ENCODE results near the gene MYLK2.

Gene MYLK2

GRCh38 chr20:31839782-31840487 lies 20.8 kb downstream of the MYLK2 start:
- no peaks in the 10 kb centered on the region for H3K9me3 ChIP-seq (ENCODE audit: insufficient read depth, low read depth, low read length)
- H3K4me3 ChIP-seq (ENCODE audit: low read length) = no peak overlapping the region
- H3K9ac ChIP-seq (ENCODE audit: low read depth, low read length) = no peak overlapping the region
- H3K4me1 ChIP-seq (ENCODE audit: insufficient read depth, low read length) = peaks cover 7% of the 10 kb centered on the region; the same call in 1 of the 2 replicates
- H3K27me3 ChIP-seq (ENCODE audit: insufficient read depth, low read length) = no peaks in the 10 kb centered on the region
- no peak overlapping the region for H3K27ac ChIP-seq (ENCODE audit: low read length)
- H3K36me3 ChIP-seq (ENCODE audit: insufficient read depth, low read depth, low read length) = no peaks in the 10 kb centered on the region

- H3K4me1 ChIP-seq (ENCODE audit: insufficient read depth, low read length) = peaks cover 7% of the 10 kb centered on the region; the same call in 1 of the 2 replicates
- no peaks in the 10 kb centered on the region for H3K27me3 ChIP-seq (ENCODE audit: insufficient read depth, low read length)
- no peaks in the 10 kb centered on the region for H3K36me3 ChIP-seq (ENCODE audit: insufficient read depth, low read depth, low read length)
- H3K9me3 ChIP-seq (ENCODE audit: insufficient read depth, low read depth, low read length) = no peaks in the 10 kb centered on the region
- no peak overlapping the region for H3K9ac ChIP-seq (ENCODE audit: low read depth, low read length)
- H3K27ac ChIP-seq (ENCODE audit: low read length) = no peak overlapping the region
- H3K4me3 ChIP-seq (ENCODE audit: low read length) = no peak overlapping the region
Observed at GRCh38 chr20:31840906-31841816, 22.0 kb downstream of the MYLK2 start.

GRCh38 chr20:31841928-31842327 lies 22.8 kb downstream of the MYLK2 start:
- Histone ChIP-seq H3K4me3 (ENCODE audit: low read length) (no peak overlapping the region), H3K27ac (ENCODE audit: low read length) (no peak overlapping the region), H3K27me3 (ENCODE audit: insufficient read depth, low read length) (no peaks in the 10 kb centered on the region)

GRCh38 chr20:31842471-31843157 lies 23.5 kb downstream of the MYLK2 start:
- H3K4me1 ChIP-seq (ENCODE audit: insufficient read depth, low read length) = peaks cover 7% of the 10 kb centered on the region; the same call in 1 of the 2 replicates
- no peak overlapping the region for H3K27ac ChIP-seq (ENCODE audit: low read length)
- H3K27me3 ChIP-seq (ENCODE audit: insufficient read depth, low read length) = no peaks in the 10 kb centered on the region; the same call in 1 of the 2 replicates
- no peak overlapping the region; the same call in 1 of the 2 replicates for H3K4me3 ChIP-seq (ENCODE audit: low read length)
- H3K9me3 ChIP-seq (ENCODE audit: insufficient read depth, low read depth, low read length) = no peaks in the 10 kb centered on the region
- H3K9ac ChIP-seq (ENCODE audit: low read depth, low read length) = peak overlapping the region; percentile 15; the same call in 1 of the 2 replicates
- H3K36me3 ChIP-seq (ENCODE audit: insufficient read depth, low read depth, low read length) = no peaks in the 10 kb centered on the region

More at GRCh38 chr20:31841928-31842327, 22.8 kb downstream of the MYLK2 start:
- Histone ChIP-seq H3K9ac (ENCODE audit: low read depth, low read length) (no peak overlapping the region), H3K36me3 (ENCODE audit: insufficient read depth, low read depth, low read length) (no peaks in the 10 kb centered on the region), H3K4me1 (ENCODE audit: insufficient read depth, low read length) (peaks cover 7% of the 10 kb centered on the region; the same call in 1 of the 2 replicates), H3K9me3 (ENCODE audit: insufficient read depth, low read depth, low read length) (no peaks in the 10 kb centered on the region)

GRCh38 chr20:31843288-31843687 lies 24.1 kb downstream of the MYLK2 start:
- Histone ChIP-seq H3K36me3 (ENCODE audit: insufficient read depth, low read depth, low read length) (no peaks in the 10 kb centered on the region), H3K9ac (ENCODE audit: low read depth, low read length) (no peak overlapping the region), H3K27ac (ENCODE audit: low read length) (no peak overlapping the region), H3K4me3 (ENCODE audit: low read length) (no peak overlapping the region), H3K4me1 (ENCODE audit: insufficient read depth, low read length) (peaks cover 7% of the 10 kb centered on the region; the same call in 1 of the 2 replicates), H3K27me3 (ENCODE audit: insufficient read depth, low read length) (no peaks in the 10 kb centered on the region; the same call in 1 of the 2 replicates), H3K9me3 (ENCODE audit: insufficient read depth, low read depth, low read length) (no peaks in the 10 kb centered on the region)

- no peaks in the 10 kb centered on the region for H3K9me3 ChIP-seq (ENCODE audit: insufficient read depth, low read depth, low read length)
- no peak overlapping the region for H3K27ac ChIP-seq (ENCODE audit: low read length)
- H3K9ac ChIP-seq (ENCODE audit: low read depth, low read length) = no peak overlapping the region
- H3K36me3 ChIP-seq (ENCODE audit: insufficient read depth, low read depth, low read length) = no peaks in the 10 kb centered on the region
- H3K27me3 ChIP-seq (ENCODE audit: insufficient read depth, low read length) = peaks cover 5% of the 10 kb centered on the region
- no peak overlapping the region for H3K4me3 ChIP-seq (ENCODE audit: low read length)
- H3K4me1 ChIP-seq (ENCODE audit: insufficient read depth, low read length) = peaks cover 7% of the 10 kb centered on the region; the same call in 1 of the 2 replicates
Observed at GRCh38 chr20:31843881-31844280, 24.7 kb downstream of the MYLK2 start.

- Histone ChIP-seq H3K36me3 (ENCODE audit: insufficient read depth, low read depth, low read length) (no peaks in the 10 kb centered on the region), H3K4me1 (ENCODE audit: insufficient read depth, low read length) (peaks cover 7% of the 10 kb centered on the region; the same call in 1 of the 2 replicates), H3K9ac (ENCODE audit: low read depth, low read length) (no peak overlapping the region), H3K27ac (ENCODE audit: low read length) (no peak overlapping the region), H3K4me3 (ENCODE audit: low read length) (no peak overlapping the region), H3K9me3 (ENCODE audit: insufficient read depth, low read depth, low read length) (no peaks in the 10 kb centered on the region), H3K27me3 (ENCODE audit: insufficient read depth, low read length) (peaks cover 14% of the 10 kb centered on the region)
Observed at GRCh38 chr20:31844737-31845299, 25.7 kb downstream of the MYLK2 start.

- peaks cover 7% of the 10 kb centered on the region; the same call in 1 of the 2 replicates for H3K4me1 ChIP-seq (ENCODE audit: insufficient read depth, low read length)
- H3K4me3 ChIP-seq (ENCODE audit: low read length) = no peak within 1 kb of the TSS
- peaks cover 20% of the 10 kb centered on the region for H3K27me3 ChIP-seq (ENCODE audit: insufficient read depth, low read length)
- no peak within 1 kb of the TSS for H3K9ac ChIP-seq (ENCODE audit: low read depth, low read length)
- no peak within 1 kb of the TSS for H3K27ac ChIP-seq (ENCODE audit: low read length)
- no peaks in the 10 kb centered on the region for H3K36me3 ChIP-seq (ENCODE audit: insufficient read depth, low read depth, low read length)
- H3K9me3 ChIP-seq (ENCODE audit: insufficient read depth, low read depth, low read length) = no peaks in the 10 kb centered on the region
Observed at GRCh38 chr20:31845300-31845863, 26.2 kb downstream of the MYLK2 start, which contains the start of gene FOXS1. Gene FOXS1, minus strand, starts transcription at chr20:31845604. Its CDS starts 62 bp downstream, at chr20:31845542.

- no peaks in the 10 kb centered on the region for H3K9me3 ChIP-seq (ENCODE audit: insufficient read depth, low read depth, low read length)
- no peak overlapping the region for H3K4me3 ChIP-seq (ENCODE audit: low read length)
- no peak overlapping the region for H3K27ac ChIP-seq (ENCODE audit: low read length)
- no peaks in the 10 kb centered on the region for H3K36me3 ChIP-seq (ENCODE audit: insufficient read depth, low read depth, low read length)
- H3K27me3 ChIP-seq (ENCODE audit: insufficient read depth, low read length) = peaks cover 33% of the 10 kb centered on the region
- H3K4me1 ChIP-seq (ENCODE audit: insufficient read depth, low read length) = peaks cover 7% of the 10 kb centered on the region; the same call in 1 of the 2 replicates
- H3K9ac ChIP-seq (ENCODE audit: low read depth, low read length) = no peak overlapping the region
Observed at GRCh38 chr20:31846793-31847138, 27.6 kb downstream of the MYLK2 start.

GRCh38 chr20:31848088-31848999 lies 29.2 kb downstream of the MYLK2 start:
- Histone ChIP-seq H3K9me3 (ENCODE audit: insufficient read depth, low read depth, low read length) (no peaks in the 10 kb centered on the region), H3K9ac (ENCODE audit: low read depth, low read length) (no peak overlapping the region), H3K27ac (ENCODE audit: low read length) (no peak overlapping the region), H3K4me1 (ENCODE audit: insufficient read depth, low read length) (no peaks in the 10 kb centered on the region), H3K27me3 (ENCODE audit: insufficient read depth, low read length) (peaks cover 39% of the 10 kb centered on the region), H3K4me3 (ENCODE audit: low read length) (no peak overlapping the region), H3K36me3 (ENCODE audit: insufficient read depth, low read depth, low read length) (no peaks in the 10 kb centered on the region)

Data from iPS-20b (cell line).